SK-N-SH treated with all-trans-retinoic acid at 6 μM for 48 hours (cell line): ENCODE measurements around the gene KLHL29.

Experiments
- ATAC-seq: fragments of 200-7000 bp; cut with Tn5 transposase; 3 replicates; pipeline ENCODE4 v1.9.1; 2020; ENCODE audit warnings: mild to moderate bottlenecking, moderate library complexity
- BACH2 ChIP-seq: fragments of 250-450 bp; sonication (Bioruptor Pico); IDR thresholded peaks from 2 replicates; pipeline ENCODE4 v1.9.0; 2021; ENCODE audit warnings: mild to moderate bottlenecking, borderline replicate concordance
- ESRRG ChIP-seq: fragments of 250-450 bp; sonication (Bioruptor Pico); IDR thresholded peaks from 2 replicates; pipeline ENCODE4 v1.6.1; 2021; ENCODE audit warnings: mild to moderate bottlenecking
- GLIS3 ChIP-seq: fragments of 250-450 bp; sonication (Bioruptor Pico); IDR thresholded peaks from 2 replicates; pipeline ENCODE4 v1.5.0; 2020; ENCODE audit warnings: mild to moderate bottlenecking, moderate library complexity
- ISL1 ChIP-seq: fragments of 250-450 bp; sonication (Bioruptor Pico); IDR thresholded peaks from 2 replicates; pipeline ENCODE4 v2.1.2; 2022; ENCODE audit warnings: mild to moderate bottlenecking, moderate library complexity
- OSR1 ChIP-seq: fragments of 250-450 bp; sonication (Bioruptor Pico); IDR thresholded peaks from 2 replicates; pipeline ENCODE4 v1.8.0; 2022; ENCODE audit warnings: moderate library complexity, mild to moderate bottlenecking, inconsistent platforms
- PPARA ChIP-seq: fragments of 250-450 bp; sonication (Bioruptor Pico); IDR thresholded peaks from 2 replicates; pipeline ENCODE4 v1.5.0; 2020; ENCODE audit warnings: mild to moderate bottlenecking, borderline replicate concordance
- RARB ChIP-seq: fragments of 250-450 bp; sonication (Bioruptor Pico); IDR thresholded peaks from 2 replicates; pipeline ENCODE4 v1.8.0; 2021; ENCODE audit warnings: mild to moderate bottlenecking, moderate library complexity
- TCF4 ChIP-seq: fragments of 250-450 bp; sonication (Bioruptor Pico); IDR thresholded peaks from 2 replicates; pipeline ENCODE4 v1.8.0; 2021; ENCODE audit warnings: mild to moderate bottlenecking, moderate library complexity, borderline replicate concordance
- TOX ChIP-seq: fragments of 250-450 bp; sonication (Bioruptor Pico); IDR thresholded peaks from 2 replicates; pipeline ENCODE4 v1.8.0; 2021; ENCODE audit warnings: mild to moderate bottlenecking, moderate library complexity, borderline replicate concordance
- ZFP3 ChIP-seq: fragments of 250-450 bp; sonication (Bioruptor Pico); IDR thresholded peaks from 2 replicates; pipeline ENCODE4 v1.5.0; 2020; ENCODE audit warnings: mild to moderate bottlenecking, moderate library complexity
- ZFP30 ChIP-seq: fragments of 450-650 bp; formaldehyde crosslinking; IDR thresholded peaks from 2 replicates; pipeline ENCODE4 v1.5.0; 2022; ENCODE audit warnings: mild to moderate bottlenecking, moderate library complexity
- ZNF565 ChIP-seq: fragments of 450-650 bp; formaldehyde crosslinking; conservative IDR thresholded peaks from 2 replicates; pipeline ENCODE4 v1.5.0; 2020; ENCODE audit warnings: low read depth, mild to moderate bottlenecking, moderate library complexity
- ZNF8 ChIP-seq: fragments of 450-650 bp; formaldehyde crosslinking; IDR thresholded peaks from 2 replicates; pipeline ENCODE4 v1.5.0; 2020; ENCODE audit warnings: mild to moderate bottlenecking, moderate library complexity
- TF ChIP-seq, protein P1 (sequence below): fragments of 250-450 bp; sonication (Bioruptor Pico); IDR thresholded peaks from 2 replicates; pipeline ENCODE4 v1.5.0; 2020; ENCODE audit warnings: mild to moderate bottlenecking, moderate library complexity
- TF ChIP-seq, protein P2 (sequence below): fragments of 250-450 bp; sonication (Bioruptor Pico); IDR thresholded peaks from 2 replicates; pipeline ENCODE4 v1.8.0; 2021; ENCODE audit warnings: low read depth, mild to moderate bottlenecking, moderate library complexity, borderline replicate concordance
- TF ChIP-seq, protein P3 (sequence below): fragments of 250-450 bp; sonication (Bioruptor Pico); IDR thresholded peaks from 2 replicates; pipeline ENCODE4 v1.5.1; 2021; ENCODE audit warnings: mild to moderate bottlenecking, moderate library complexity
- TF ChIP-seq, protein P4 (sequence below): fragments of 250-450 bp; sonication (Bioruptor Pico); IDR thresholded peaks from 2 replicates; pipeline ENCODE4 v1.8.0; 2020; ENCODE audit warnings: mild to moderate bottlenecking, moderate library complexity, borderline replicate concordance
- TF ChIP-seq, protein P5 (sequence below): fragments of 250-450 bp; sonication (Bioruptor Pico); IDR thresholded peaks from 2 replicates; pipeline ENCODE4 v1.5.1; 2020; ENCODE audit warnings: low read depth, mild to moderate bottlenecking, moderate library complexity

The KLHL29 gene

DNA sequence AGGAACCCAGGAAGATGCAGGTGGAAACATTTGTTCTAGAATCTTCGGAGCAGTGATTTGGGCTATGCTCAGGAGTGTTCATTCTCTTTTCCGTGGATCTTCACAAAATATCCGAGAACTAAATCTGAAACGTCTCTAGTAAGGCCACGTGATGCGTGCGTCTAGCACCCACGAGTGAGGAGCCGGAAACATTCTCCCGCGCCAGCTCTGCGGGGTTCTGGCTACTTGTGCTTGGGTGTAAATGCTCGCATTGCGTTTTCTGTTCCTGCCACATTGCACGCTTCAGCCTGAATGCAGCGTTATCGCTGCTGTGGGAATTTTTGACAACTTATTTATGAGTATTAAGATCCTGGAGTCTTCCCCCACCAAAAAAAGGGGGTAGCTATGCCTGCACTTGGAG is 71.4 kb downstream of the KLHL29 start (continued):
- TF ChIP-seq TOX (CRISPR knock-in tag): no peak
- TF ChIP-seq TCF4 (CRISPR knock-in tag): no peak
- TF ChIP-seq, protein P1, sequence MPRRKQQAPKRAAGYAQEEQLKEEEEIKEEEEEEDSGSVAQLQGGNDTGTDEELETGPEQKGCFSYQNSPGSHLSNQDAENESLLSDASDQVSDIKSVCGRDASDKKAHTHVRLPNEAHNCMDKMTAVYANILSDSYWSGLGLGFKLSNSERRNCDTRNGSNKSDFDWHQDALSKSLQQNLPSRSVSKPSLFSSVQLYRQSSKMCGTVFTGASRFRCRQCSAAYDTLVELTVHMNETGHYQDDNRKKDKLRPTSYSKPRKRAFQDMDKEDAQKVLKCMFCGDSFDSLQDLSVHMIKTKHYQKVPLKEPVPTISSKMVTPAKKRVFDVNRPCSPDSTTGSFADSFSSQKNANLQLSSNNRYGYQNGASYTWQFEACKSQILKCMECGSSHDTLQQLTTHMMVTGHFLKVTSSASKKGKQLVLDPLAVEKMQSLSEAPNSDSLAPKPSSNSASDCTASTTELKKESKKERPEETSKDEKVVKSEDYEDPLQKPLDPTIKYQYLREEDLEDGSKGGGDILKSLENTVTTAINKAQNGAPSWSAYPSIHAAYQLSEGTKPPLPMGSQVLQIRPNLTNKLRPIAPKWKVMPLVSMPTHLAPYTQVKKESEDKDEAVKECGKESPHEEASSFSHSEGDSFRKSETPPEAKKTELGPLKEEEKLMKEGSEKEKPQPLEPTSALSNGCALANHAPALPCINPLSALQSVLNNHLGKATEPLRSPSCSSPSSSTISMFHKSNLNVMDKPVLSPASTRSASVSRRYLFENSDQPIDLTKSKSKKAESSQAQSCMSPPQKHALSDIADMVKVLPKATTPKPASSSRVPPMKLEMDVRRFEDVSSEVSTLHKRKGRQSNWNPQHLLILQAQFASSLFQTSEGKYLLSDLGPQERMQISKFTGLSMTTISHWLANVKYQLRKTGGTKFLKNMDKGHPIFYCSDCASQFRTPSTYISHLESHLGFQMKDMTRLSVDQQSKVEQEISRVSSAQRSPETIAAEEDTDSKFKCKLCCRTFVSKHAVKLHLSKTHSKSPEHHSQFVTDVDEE (CRISPR knock-in tag): no peak
- no peak for TF ChIP-seq ESRRG (CRISPR knock-in tag)
- TF ChIP-seq, protein P2, sequence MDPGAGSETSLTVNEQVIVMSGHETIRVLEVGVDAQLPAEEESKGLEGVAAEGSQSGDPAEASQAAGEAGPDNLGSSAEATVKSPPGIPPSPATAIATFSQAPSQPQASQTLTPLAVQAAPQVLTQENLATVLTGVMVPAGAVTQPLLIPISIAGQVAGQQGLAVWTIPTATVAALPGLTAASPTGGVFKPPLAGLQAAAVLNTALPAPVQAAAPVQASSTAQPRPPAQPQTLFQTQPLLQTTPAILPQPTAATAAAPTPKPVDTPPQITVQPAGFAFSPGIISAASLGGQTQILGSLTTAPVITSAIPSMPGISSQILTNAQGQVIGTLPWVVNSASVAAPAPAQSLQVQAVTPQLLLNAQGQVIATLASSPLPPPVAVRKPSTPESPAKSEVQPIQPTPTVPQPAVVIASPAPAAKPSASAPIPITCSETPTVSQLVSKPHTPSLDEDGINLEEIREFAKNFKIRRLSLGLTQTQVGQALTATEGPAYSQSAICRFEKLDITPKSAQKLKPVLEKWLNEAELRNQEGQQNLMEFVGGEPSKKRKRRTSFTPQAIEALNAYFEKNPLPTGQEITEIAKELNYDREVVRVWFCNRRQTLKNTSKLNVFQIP (CRISPR knock-in tag): no peak
- TF ChIP-seq, all 23 proteins: peak for 0

DNA sequence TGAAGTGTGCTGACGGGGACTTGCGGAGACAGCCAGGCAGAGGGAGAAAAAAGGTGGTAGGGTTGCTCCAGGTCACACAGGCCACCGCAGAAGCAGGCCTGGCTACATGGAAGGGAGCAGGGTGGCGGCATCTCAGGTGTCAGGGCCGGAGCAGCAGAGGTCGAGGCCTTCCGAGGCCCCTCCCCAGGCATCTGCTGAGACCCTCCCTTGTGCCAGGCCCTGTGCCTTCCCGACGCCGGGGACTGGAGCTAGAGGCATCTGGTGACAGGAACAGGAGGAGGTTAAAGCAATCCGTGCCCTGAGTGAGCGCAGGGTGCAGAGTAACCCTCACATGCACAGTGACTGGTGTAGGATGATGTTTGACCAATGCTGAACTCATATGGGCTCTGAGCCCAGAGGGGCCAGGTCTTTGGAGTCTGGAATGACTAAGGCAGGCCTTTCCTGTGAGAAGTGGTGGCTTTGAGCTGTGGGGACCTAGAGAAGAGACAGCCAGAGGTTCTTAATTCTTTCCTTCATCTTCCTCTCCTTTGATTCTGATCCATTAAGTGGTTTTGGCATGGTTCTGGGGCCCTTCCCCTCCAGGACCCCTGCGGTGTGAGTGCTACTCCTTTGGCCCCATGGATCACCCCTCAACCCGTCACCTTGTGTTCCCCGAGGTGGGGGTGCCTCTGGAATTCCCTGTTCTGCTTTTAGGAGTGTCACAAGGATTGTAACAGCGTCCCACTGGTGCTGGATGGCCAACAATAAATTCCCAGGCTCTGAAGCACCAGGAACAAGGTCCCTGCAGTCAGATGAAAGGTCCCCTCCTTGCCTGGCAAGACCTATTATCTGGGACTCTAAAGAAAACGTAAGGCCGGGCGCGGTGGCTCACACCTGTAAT is 72.1 kb downstream of the KLHL29 start:
- TF ChIP-seq, protein P3, sequence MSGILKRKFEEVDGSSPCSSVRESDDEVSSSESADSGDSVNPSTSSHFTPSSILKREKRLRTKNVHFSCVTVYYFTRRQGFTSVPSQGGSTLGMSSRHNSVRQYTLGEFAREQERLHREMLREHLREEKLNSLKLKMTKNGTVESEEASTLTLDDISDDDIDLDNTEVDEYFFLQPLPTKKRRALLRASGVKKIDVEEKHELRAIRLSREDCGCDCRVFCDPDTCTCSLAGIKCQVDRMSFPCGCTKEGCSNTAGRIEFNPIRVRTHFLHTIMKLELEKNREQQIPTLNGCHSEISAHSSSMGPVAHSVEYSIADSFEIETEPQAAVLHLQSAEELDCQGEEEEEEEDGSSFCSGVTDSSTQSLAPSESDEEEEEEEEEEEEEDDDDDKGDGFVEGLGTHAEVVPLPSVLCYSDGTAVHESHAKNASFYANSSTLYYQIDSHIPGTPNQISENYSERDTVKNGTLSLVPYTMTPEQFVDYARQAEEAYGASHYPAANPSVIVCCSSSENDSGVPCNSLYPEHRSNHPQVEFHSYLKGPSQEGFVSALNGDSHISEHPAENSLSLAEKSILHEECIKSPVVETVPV (CRISPR knock-in tag): no peak
- TF ChIP-seq RARB (CRISPR knock-in tag): no peak
- no peak for TF ChIP-seq ZFP30
- no peak for TF ChIP-seq OSR1 (CRISPR knock-in tag)
- TF ChIP-seq, protein P4, sequence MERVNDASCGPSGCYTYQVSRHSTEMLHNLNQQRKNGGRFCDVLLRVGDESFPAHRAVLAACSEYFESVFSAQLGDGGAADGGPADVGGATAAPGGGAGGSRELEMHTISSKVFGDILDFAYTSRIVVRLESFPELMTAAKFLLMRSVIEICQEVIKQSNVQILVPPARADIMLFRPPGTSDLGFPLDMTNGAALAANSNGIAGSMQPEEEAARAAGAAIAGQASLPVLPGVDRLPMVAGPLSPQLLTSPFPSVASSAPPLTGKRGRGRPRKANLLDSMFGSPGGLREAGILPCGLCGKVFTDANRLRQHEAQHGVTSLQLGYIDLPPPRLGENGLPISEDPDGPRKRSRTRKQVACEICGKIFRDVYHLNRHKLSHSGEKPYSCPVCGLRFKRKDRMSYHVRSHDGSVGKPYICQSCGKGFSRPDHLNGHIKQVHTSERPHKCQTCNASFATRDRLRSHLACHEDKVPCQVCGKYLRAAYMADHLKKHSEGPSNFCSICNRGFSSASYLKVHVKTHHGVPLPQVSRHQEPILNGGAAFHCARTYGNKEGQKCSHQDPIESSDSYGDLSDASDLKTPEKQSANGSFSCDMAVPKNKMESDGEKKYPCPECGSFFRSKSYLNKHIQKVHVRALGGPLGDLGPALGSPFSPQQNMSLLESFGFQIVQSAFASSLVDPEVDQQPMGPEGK (CRISPR knock-in tag): no peak
- TF ChIP-seq ZFP3 (CRISPR knock-in tag): no peak
- TF ChIP-seq ZNF565 (CRISPR knock-in tag): no peak
- TF ChIP-seq, protein P2 (CRISPR knock-in tag): no peak
- no peak for TF ChIP-seq BACH2 (CRISPR knock-in tag)
- no peak for TF ChIP-seq PPARA
- TF ChIP-seq, all 23 proteins: peak for 0

DNA sequence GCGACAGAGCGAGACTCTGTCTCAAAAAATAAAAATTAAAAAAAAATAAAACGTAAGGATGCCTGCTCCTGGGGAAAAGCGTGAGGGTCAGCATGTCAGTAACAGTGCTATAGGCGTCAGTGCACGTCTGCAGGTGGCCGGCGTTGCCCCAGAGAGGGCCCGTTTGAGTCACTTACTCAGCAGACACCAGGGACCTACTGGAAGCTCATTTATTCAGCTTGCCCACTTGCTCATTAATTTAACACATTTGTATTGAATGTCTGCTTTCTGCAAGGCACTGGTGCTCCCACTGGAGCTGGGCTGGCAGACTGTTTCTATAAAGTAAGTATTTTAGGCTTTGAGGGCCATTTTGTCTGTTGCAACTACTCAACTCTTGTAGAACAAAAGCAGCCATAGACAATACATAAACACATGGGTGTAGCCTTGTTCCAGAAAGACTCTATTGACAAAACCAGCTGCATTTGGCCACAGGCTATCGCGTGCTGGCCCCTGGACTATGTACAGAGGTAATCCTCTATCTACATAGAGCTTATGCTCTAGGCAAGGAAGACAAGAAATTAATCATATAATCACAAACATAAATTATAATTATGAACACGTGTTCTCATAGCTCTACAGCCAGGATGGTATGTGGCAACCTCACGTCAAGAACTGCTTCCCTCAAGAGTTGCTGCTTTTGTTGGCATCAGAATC is 73.2 kb downstream of the KLHL29 start:
- ATAC-seq: no peak
- TF ChIP-seq OSR1 (CRISPR knock-in tag): no peak

More for the DNA sequence above, 72.1 kb downstream of the KLHL29 start:
- ATAC-seq: 0 out of 3 replicates have a peak, but pooled peaks have one; percentile 11

DNA sequence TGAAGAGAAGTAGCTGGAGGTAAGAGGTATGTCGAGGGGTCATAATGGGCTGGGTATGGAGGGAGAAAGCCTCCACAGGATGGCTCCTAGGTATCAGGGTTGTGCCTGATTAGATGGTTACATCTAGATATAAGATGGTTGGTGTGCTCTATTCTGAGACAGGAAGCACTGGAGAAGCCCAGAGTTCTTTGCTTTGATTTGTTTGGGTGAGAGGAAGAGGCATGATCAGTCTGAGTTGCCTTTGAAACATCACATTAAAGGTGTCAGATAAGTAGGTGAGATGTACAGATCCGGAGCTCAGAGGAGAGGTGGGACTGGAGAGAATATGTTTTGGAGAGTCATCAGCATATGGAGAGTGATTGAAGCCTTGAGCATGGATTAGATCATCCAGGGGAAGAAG is 74.1 kb downstream of the KLHL29 start:
- no peak for ATAC-seq
- TF ChIP-seq ZNF8 (CRISPR knock-in tag): no peak
- no peak for TF ChIP-seq ISL1 (CRISPR knock-in tag)
- TF ChIP-seq, protein P4 (CRISPR knock-in tag): no peak
- TF ChIP-seq TOX (CRISPR knock-in tag): no peak
- no peak for TF ChIP-seq GLIS3 (CRISPR knock-in tag)
- TF ChIP-seq, protein P5, sequence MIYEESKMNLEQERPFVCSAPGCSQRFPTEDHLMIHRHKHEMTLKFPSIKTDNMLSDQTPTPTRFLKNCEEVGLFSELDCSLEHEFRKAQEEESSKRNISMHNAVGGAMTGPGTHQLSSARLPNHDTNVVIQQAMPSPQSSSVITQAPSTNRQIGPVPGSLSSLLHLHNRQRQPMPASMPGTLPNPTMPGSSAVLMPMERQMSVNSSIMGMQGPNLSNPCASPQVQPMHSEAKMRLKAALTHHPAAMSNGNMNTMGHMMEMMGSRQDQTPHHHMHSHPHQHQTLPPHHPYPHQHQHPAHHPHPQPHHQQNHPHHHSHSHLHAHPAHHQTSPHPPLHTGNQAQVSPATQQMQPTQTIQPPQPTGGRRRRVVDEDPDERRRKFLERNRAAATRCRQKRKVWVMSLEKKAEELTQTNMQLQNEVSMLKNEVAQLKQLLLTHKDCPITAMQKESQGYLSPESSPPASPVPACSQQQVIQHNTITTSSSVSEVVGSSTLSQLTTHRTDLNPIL (CRISPR knock-in tag): no peak
- no peak for TF ChIP-seq OSR1 (CRISPR knock-in tag)
